Astrocyte (in vitro differentiated cells and primary cell): ENCODE measurements around the gene CAVIN4. TPM values are rescaled to one million over a fixed set of nuclear protein-coding genes. Genes with fewer than 3 reads are reported as not detected.

Experiments
- DNase-seq: peaks from one replicate; pipeline ENCODE4 v3.0.0-alpha.2; 2010; ENCODE audit warnings: low read depth
- FAIRE-seq: peaks from 2 replicates; lab custom pipeline; 2011; peaks lifted over from hg19 to GRCh38; lab: Jason Lieb, UNC
- H2AFZ ChIP-seq: 2 replicates; pipeline ENCODE4 v1.6.0; 2012; ENCODE audit warnings: low read depth, low read length, inconsistent platforms
- H3K27ac ChIP-seq: 2 replicates; pipeline ENCODE4 v1.5.1; 2011; ENCODE audit warnings: low read depth, low read length, inconsistent platforms
- H3K27me3 ChIP-seq: 2 replicates; pipeline ENCODE4 v1.6.0; 2011; ENCODE audit warnings: low read length, inconsistent platforms; ENCODE audit not compliant: insufficient read depth
- H3K36me3 ChIP-seq: 2 replicates; pipeline ENCODE4 v1.5.1; 2011; ENCODE audit warnings: low read length, inconsistent platforms; ENCODE audit not compliant: insufficient read depth
- H3K4me1 ChIP-seq: 2 replicates; pipeline ENCODE4 v1.5.1; 2011; ENCODE audit warnings: low read length, inconsistent platforms; ENCODE audit not compliant: insufficient read depth
- H3K4me2 ChIP-seq: 2 replicates; pipeline ENCODE4 v1.6.0; 2012; ENCODE audit warnings: low read length, inconsistent platforms
- H3K4me3 ChIP-seq: 2 replicates; pipeline ENCODE4 v1.5.1; 2011; ENCODE audit warnings: low read depth, mild to moderate bottlenecking, low read length, inconsistent platforms; ENCODE audit not compliant: insufficient read depth
- H3K79me2 ChIP-seq: 2 replicates; pipeline ENCODE4 v1.6.0; 2012; ENCODE audit warnings: mild to moderate bottlenecking, low read length, inconsistent platforms; ENCODE audit not compliant: insufficient read depth
- H3K9ac ChIP-seq: 2 replicates; pipeline ENCODE4 v1.6.0; 2012; ENCODE audit warnings: mild to moderate bottlenecking, low read length, inconsistent platforms
- H3K9me3 ChIP-seq: 2 replicates; pipeline ENCODE4 v1.5.1; 2012; ENCODE audit warnings: low read depth, mild to moderate bottlenecking, low read length, inconsistent platforms; ENCODE audit not compliant: insufficient read depth
- H4K20me1 ChIP-seq: 2 replicates; pipeline ENCODE4 v1.6.0; 2012; ENCODE audit warnings: low read length, inconsistent platforms; ENCODE audit not compliant: insufficient read depth
- H3K27ac Mint-ChIP-seq: one replicate; pipeline ENCODE4 v1.8.0; 2021; ENCODE audit warnings: mild to moderate bottlenecking, mixed read lengths; ENCODE audit not compliant: unreplicated experiment
- H3K27me3 Mint-ChIP-seq: one replicate; pipeline ENCODE4 v1.8.0; 2021; ENCODE audit warnings: low read depth, mixed read lengths; ENCODE audit not compliant: unreplicated experiment
- H3K36me3 Mint-ChIP-seq: one replicate; pipeline ENCODE4 v1.8.0; 2021; ENCODE audit warnings: low read depth, mixed read lengths; ENCODE audit not compliant: unreplicated experiment
- H3K4me1 Mint-ChIP-seq: one replicate; pipeline ENCODE4 v1.8.0; 2021; ENCODE audit warnings: low read depth, mixed read lengths; ENCODE audit not compliant: unreplicated experiment
- H3K4me3 Mint-ChIP-seq: one replicate; pipeline ENCODE4 v1.8.0; 2021; ENCODE audit warnings: mild to moderate bottlenecking, moderate library complexity, mixed read lengths; ENCODE audit not compliant: unreplicated experiment
- H3K9me3 Mint-ChIP-seq: one replicate; pipeline ENCODE4 v1.8.0; 2021; ENCODE audit warnings: mild to moderate bottlenecking, mixed read lengths; ENCODE audit not compliant: unreplicated experiment
- CTCF ChIP-seq: IDR thresholded peaks from 2 replicates; pipeline ENCODE4 v1.5.1; 2011; ENCODE audit warnings: low read depth, mild to moderate bottlenecking, inconsistent platforms, low read length, moderate library complexity; ENCODE audit not compliant: insufficient read depth
- EZH2 ChIP-seq: IDR thresholded peaks from 2 replicates; pipeline ENCODE4 v1.6.1; 2012; ENCODE audit warnings: mild to moderate bottlenecking, low read length, inconsistent platforms; ENCODE audit not compliant: insufficient read depth
- total RNA-seq: library from RNA; stranded (reverse); gene quantifications from 2 replicates; pipeline ENCODE4 v1.2.1, GENCODE V29; 2021

Gene CAVIN4
- total RNA-seq, 1 donor from 2014 or later = 4.2 TPM

GRCh38 chr9:100580257-100580656 is 2.4 kb downstream of the CAVIN4 start:
- Histone ChIP-seq H3K4me3 (no peak overlapping the region), H3K9me3 (no peaks in the 10 kb centered on the region), H3K4me1 (peaks cover 23% of the 10 kb centered on the region), H2AFZ (no peak overlapping the region), H3K27me3 (no peaks in the 10 kb centered on the region), H4K20me1 (no peaks in the 10 kb centered on the region), H3K27ac (no peak overlapping the region), H3K36me3 (no peaks in the 10 kb centered on the region), H3K9ac (no peak overlapping the region), H3K4me2 (peak overlapping the region; percentile 4), H3K79me2 (no peaks in the 10 kb centered on the region)
- peak overlapping the region; percentile 80 for H3K4me3 Mint-ChIP-seq
- H3K36me3 Mint-ChIP-seq = no peaks in the 10 kb centered on the region
- TF ChIP-seq EZH2 (no peak), CTCF (no peak)
- FAIRE-seq (no peak), DNase-seq (no peak)
- no peaks in the 10 kb centered on the region for H3K27me3 Mint-ChIP-seq
- H3K4me1 Mint-ChIP-seq = peaks cover 48% of the 10 kb centered on the region
- H3K9me3 Mint-ChIP-seq = no peaks in the 10 kb centered on the region
- H3K27ac Mint-ChIP-seq = peak overlapping the region; percentile 45

- H3K4me3 Mint-ChIP-seq = no peak overlapping the region
- FAIRE-seq (no peak), DNase-seq (no peak)
- H3K4me3 ChIP-seq = no peak overlapping the region
- H3K27me3 ChIP-seq = no peaks in the 10 kb centered on the region
- H3K9ac ChIP-seq = no peak overlapping the region
- no peaks in the 10 kb centered on the region for H3K9me3 Mint-ChIP-seq
- H2AFZ ChIP-seq = no peak overlapping the region
- no peaks in the 10 kb centered on the region for H3K36me3 Mint-ChIP-seq
- H3K27ac Mint-ChIP-seq = no peak overlapping the region
- H3K36me3 ChIP-seq = no peaks in the 10 kb centered on the region
- H3K27ac ChIP-seq = no peak overlapping the region
- peaks cover 40% of the 10 kb centered on the region for H3K4me1 Mint-ChIP-seq
- H4K20me1 ChIP-seq = no peaks in the 10 kb centered on the region
- H3K27me3 Mint-ChIP-seq = no peaks in the 10 kb centered on the region
- peaks cover 15% of the 10 kb centered on the region for H3K4me1 ChIP-seq
- H3K9me3 ChIP-seq = no peaks in the 10 kb centered on the region
- no peak for TF ChIP-seq EZH2
- no peak for TF ChIP-seq CTCF
- H3K4me2 ChIP-seq = no peak overlapping the region
- H3K79me2 ChIP-seq = no peaks in the 10 kb centered on the region
Observed at GRCh38 chr9:100581081-100581480, 3.2 kb downstream of the CAVIN4 start.

- Histone ChIP-seq H2AFZ (no peak overlapping the region), H3K4me3 (no peak overlapping the region), H3K36me3 (no peaks in the 10 kb centered on the region), H4K20me1 (no peaks in the 10 kb centered on the region), H3K27ac (no peak overlapping the region), H3K4me1 (peaks cover 14% of the 10 kb centered on the region), H3K79me2 (no peaks in the 10 kb centered on the region), H3K4me2 (no peak overlapping the region), H3K9me3 (no peaks in the 10 kb centered on the region), H3K27me3 (no peaks in the 10 kb centered on the region), H3K9ac (no peak overlapping the region)
- H3K36me3 Mint-ChIP-seq = no peaks in the 10 kb centered on the region
- no peaks in the 10 kb centered on the region for H3K27me3 Mint-ChIP-seq
- no peak for TF ChIP-seq EZH2
- no peak for TF ChIP-seq CTCF
- no peak overlapping the region for H3K4me3 Mint-ChIP-seq
- FAIRE-seq = no peak
- peak; percentile 34 for DNase-seq
- no peaks in the 10 kb centered on the region for H3K9me3 Mint-ChIP-seq
- H3K4me1 Mint-ChIP-seq = peaks cover 34% of the 10 kb centered on the region
- no peak overlapping the region for H3K27ac Mint-ChIP-seq
Observed at GRCh38 chr9:100581661-100582060, 3.8 kb downstream of the CAVIN4 start.
